ENCODE results near the gene APBA1.
"Not testable (repeated sequence)": the region's sequence is repeated elsewhere in the genome, so short reads cannot be mapped to it uniquely, and the experiment has no call there.

Gene APBA1

DNA sequence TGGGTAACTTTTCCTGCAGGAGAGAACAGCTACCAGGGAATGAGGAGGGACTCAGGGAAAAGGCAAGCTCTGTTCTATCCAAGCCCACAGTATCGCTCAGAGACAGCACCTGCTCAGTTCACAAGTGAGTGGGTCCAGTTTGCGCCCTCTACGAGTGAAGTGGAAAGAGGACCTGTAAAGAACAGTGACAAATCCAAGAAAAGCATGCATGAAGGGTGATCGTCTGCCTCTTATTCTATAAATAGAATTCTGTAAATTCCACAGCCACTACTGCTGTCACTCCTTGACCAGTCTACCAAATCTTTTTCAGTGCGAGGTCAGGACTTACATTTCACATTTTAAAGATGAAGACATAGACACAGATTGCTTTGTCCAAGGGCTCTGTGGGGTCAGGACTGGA lies 229.7 kb downstream of the APBA1 start:
- DNase-seq (ENCODE audit: low spot score): no peak

DNA sequence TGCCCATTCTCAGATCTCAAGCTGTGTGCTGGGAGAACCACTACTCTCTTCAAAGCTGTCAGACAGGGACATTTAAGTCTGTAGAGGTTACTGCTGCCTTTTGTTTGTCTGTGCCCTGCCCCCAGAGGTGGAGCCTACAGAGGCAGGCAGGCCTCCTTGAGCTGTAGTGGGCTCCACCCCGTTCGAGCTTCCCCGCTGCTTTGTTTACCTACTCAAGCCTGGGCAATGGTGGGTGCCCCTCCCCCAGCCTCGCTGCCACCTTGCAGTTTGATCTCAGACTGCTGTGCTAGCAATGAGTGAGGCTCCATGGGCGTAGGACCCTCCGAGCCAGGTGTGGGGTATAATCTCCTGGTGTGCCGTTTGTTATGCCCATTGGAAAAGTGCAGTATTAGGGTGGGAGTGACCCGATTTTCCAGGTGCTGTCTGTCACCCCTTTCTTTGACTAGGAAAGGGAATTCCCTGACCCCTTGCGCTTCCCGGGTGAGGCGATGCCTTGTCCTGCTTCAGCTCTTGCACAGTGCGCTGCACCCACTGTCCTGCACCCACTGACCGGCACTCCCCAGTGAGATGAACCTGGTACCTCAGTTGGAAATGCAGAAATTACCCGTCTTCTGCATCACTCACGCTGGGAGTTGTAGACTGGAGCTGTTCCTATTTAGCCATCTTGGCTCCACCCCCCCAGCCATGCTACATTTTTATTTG lies 231.8 kb downstream of the APBA1 start:
- DNase-seq (ENCODE audit: low spot score): not testable (repeated sequence)

DNA sequence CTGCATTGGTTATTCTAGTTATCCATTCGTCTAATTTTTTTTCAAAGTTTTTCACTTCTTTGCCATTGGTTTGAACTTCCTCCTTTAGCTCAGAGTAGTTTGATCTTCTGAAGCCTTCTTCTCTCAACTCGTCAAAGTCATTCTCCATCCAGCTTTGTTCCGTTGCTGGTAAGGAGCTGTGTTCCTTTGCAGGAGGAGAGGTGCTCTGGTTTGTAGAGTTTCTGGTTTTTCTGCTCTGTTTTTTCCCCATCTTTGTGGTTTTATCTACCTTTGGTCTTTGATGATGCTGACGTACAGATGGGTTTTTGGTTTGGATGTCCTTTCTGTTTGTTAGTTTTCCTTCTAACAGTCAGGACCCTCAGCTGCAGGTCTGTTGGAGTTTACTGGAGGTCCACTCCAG lies 232.5 kb downstream of the APBA1 start:
- not testable (repeated sequence) for DNase-seq (ENCODE audit: low spot score)

DNA sequence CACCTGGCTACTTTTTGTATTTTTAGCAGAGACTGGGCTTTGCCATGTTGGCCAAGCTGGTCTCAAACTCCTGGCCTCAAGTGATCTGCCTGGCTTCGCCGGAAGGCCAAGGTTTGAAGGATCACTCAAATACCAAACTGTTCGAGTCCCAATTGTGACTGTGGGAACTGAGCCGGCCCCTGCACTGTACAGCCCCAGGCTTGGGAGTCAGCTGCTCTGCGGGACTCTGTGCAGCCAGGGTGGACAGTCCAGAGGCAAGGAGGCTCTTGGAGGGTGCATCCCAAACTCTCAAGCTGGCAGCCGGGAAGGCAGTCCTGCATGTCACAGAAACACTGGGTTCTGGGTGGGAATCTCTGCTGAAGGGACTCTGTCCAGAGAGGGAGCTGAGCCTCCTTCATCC lies 238.2 kb downstream of the APBA1 start:
- no peak for DNase-seq (ENCODE audit: low spot score)

DNA sequence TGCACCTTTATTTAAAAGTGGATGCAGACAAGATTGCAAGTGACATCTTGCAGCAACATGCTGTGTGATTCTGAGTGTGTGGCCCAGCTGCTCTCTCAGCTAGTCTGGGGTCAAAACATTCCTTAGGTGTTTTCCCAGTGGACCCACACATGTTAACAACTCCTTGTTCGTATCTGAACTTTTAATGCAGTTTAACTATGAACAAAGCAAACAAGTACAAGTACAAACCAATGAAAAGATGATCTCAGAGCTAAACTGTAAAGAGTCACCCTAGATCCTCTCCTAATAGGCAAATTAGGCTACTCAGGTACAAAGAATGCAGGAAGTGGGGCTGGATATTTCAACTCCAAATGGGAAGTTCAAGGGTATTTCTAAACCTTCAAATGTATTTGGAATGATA lies 238.8 kb downstream of the APBA1 start:
- no peak for DNase-seq (ENCODE audit: low spot score)

DNA sequence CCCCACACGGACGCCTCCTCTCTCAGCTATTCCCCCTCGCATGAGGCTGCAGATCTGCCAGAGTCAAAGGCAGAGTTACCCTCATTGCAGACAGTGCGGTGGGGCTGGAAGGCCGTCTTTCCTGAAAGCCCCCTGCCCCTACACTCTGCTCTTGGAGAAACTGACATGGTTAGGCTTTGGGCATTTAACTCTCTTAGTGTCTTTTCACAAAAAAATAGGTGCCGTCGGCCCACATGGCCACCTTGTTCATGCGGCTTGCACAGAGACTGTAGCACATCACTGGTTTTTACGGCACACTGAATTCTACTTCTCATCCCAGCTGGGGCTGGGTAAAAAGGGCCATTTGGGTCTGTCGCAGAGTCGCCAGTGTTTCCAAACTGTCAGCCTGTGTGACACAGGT lies 239.5 kb downstream of the APBA1 start:
- DNase-seq (ENCODE audit: low spot score): no peak

DNA sequence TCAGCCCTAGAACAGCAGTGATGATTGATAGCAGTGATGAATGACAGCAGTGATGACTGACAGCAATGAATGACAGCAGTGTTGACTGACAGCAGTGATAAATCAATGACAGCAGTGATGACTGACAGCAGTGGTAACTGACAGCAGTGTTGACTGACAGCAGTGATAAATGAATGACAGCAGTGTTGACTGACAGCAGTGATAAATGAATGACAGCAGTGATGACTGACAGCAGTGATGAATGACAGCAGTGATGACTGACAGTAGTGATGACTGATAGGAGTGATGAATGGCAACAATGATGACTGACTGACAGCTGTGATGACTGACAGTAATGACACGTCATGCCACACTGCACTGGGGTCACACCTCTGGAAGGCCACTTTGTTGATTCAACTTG lies 240.4 kb downstream of the APBA1 start:
- no peak for DNase-seq (ENCODE audit: low spot score)

DNA sequence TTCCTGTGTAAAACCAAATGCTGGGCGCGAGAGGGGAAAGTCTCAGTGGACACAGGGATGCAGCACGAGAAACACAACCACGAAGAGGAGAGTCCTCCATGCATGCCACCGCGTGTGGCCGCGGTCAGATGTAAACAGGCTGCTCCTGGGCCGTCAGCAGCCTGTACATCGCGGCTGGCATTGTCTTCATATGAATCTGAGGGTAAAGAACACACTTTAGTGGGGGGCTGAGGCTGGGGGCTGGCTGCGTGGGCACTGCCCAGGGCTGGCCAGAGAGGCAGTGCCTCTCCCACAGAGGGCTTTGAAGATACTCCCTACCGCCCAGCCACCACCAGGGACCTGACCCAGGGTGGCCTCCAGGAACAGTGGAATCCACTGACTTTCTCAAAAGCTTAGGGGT lies 241.0 kb downstream of the APBA1 start:
- no peak for DNase-seq (ENCODE audit: low spot score)

DNA sequence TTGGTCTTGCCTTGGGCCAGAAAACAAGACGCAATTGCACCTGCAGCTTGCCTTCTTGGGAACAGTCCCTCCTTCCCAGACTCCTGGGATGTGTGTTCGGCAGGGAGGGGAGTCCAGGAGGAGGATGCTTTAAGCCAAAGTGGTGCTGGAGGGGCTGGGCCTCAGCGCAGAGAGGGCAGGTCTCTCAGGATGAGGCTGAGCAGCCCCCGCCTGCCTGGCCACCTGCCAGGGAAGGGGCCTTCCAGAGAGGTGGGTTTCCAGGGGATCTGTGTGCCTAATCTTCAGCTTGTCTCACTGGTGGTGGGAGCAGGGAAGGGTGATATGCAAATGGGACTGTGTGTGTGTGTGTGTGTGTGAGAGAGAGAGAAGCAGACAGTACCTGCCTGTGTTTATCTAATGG lies 242.0 kb downstream of the APBA1 start:
- no peak for DNase-seq (ENCODE audit: low spot score)

DNA sequence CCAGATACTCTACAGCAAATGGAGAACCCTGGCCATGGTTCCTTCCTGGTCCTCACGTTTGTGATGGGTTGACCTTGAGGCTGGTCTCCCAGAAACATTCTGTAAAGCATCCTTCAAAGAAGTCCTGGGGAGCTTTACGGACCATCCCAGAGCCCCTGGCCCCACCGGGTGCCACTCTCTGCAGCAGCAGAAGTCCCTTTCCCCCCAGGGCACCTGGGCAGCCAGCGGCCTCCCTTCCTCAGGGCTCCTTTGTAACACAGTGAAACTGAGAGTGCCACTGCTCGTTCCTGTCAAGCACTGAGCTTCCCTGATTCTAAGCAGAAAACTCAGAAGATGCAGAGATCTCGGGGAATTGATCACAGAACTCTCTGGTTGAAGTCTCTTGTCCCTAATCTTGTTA lies 242.9 kb downstream of the APBA1 start:
- DNase-seq (ENCODE audit: low spot score): no peak

DNA sequence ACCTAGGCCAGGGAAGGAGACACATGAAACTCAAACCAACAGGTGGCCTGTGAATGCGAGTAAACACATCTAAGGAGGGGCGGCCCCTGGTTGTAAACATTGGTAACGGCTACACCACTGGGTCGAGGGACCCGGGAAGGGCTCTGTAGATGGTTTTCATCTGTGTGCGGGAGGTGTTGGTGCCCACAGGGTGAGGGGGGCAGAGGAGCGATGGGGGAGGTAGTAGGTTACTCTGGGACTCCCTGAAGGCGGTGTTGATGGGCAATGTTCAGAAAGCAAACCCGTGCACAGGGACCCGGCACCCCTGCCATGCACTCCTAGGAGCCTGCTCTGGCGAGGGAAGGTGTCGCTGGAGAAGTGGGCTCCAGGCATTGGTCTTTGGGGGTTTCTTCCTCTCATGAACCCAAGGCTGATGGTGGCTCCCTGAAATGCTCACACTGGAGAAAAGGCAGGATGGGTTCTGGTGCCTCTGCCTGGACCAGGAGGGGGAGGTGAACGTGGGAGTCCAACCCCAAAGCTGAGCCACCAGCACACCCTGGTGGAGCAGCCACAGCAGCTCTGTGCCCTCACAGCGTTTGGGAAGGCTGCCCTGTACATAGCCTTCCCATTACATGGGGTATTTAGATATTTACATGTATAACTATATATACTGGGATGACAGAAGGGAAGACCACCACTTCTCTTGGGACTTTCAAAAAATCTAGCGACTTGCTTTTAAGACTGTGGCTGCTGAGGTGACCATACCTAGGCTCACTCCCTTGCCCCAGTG lies 244.0 kb downstream of the APBA1 start:
- no peak for DNase-seq (ENCODE audit: low spot score)

DNA sequence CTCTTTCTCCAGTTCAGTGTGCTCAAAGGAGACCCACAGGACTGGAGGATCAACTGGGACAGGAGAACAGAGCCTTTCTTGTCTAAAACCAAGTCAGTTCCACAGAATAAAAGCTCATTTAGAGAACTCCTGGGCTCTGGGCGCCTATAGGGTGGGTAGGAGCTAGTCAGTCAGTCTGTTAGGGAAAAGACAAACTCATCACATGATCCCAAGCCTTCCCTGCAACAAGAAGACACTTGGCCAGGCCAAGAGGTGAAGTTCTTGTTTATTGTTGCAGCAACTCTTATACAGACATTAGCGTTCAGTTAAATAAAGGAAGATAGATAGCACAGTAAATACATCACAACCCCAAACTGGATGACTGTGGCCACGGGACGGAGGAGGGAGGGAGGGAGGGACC lies 244.9 kb downstream of the APBA1 start:
- no peak for DNase-seq (ENCODE audit: low spot score)

DNA sequence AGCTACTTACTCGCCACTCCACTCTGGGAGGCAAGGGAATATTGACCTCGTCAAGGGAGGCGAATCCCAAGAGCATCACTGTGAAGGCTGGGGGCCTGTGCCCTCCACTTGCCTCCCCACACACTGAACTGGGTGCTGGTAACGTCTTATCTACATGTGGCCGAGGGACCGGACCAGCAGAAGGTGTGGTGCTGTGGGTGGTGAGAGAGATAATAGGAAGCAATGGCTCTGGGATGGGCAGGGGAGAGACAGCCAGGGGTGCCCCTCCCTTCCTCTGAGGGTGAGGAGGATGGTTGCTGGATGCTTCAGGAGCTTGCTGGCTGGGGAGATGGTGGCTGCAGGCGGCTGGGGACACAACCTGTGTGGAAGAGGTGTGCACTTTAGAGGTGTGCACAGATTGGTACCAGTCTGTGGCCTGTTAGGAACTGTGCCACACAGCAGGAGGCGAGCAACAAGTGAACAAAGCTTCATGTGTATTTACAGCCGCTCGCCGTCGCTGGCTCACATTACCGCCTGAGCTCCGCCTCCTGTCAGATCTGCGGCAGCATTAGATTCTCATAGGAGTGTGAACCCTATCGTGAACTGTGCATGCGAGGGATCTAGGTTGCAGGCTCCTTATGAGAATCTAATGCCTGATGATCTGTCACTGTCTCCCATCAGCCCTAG lies 246.9 kb downstream of the APBA1 start:
- DNase-seq (ENCODE audit: low spot score): no peak

DNA sequence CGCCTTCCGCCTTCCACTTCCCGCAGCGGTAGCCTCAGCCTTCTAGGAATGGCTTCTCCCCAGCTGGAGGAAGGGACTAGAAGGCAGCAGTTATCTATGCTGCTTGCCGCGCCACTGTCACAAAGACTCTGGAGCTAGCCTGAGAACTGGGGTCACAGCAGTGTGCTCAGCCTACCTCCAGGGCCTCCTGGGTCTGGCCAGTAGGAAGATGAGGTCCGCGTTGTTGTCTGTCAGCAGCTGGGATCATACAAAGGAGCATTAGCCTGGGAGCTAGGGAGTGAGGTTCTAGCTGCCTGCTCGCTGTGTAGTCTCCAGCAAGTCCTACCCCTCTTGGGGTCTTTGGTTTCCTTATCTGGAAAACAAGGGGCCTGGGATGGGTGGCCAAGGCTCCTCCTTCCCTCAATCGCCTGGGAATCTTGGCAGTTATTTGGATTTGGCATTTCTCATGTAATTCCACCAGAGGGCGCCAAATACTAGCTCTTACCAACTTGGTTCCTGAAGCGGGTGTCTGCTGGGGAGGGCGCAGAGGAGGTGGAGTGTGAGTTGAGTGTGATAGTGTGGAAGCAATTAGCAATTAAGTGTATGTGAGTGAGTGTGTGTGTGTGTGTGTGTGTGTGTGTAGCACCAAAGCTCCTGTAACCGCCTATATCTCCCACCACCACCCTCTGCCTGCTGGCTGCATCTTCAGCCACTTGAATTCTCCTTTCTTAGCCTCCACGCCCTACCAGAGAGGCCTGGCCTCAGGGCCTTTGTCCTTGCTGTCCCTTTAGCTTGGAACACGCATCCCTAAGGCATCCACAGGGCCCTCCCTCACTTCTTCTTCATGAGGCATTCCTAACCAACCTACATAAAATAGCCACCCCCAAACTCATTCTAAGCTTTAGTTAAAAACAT lies 250.0 kb downstream of the APBA1 start:
- DNase-seq (ENCODE audit: low spot score): peak; percentile 58

DNA sequence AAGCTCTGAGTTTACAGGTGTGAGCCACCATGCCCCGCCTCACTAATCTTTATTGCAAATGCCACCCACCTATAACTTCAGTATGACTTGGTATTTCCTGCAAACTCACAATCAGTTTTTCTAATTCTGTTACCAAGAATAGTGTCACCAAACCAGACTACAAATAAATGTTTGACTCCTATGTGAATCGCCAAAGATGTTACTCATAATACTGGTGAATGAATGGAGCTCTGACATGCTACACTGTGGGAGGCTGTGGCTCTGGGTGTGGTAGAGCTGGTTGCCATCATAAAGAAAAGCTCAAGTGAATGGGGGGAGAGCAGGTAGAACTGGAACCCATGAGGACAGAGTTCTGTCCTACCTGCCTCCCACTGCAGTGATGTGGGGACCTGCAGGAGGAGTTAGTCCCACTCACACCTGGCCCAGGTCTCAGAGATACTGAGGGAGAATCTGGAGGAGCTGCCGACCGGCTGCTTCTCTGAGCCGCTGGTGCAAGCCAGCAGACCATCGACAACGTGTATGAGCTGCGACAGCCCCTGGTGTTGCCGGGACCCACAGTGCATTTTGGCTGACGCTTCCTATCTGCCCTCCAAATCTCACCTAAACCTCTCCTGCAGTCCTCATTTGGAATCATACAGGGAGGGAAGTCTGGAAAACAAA lies 251.4 kb downstream of the APBA1 start:
- DNase-seq (ENCODE audit: low spot score): no peak

DNA sequence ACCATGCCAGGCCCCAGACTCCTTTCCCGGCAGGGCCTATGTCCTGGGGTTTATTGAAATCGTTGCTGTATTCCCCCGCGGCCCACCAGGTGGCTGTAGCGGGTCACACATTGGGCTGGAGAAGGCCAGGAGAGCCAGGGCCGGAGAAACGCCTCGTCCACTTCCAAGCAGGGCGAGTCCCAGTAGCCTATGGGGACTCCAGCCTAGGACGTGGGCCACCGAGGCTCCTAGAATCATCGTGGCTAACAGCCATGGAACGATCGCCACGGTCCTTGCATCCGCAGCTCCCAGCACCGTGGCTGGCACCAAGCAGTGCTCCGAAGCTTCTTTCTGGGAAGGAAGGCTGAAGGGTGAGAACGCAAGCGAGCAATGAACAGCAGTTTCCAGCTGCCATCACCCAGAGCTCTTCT lies 259.4 kb downstream of the APBA1 start:
- no peak for DNase-seq (ENCODE audit: low spot score)

DNA sequence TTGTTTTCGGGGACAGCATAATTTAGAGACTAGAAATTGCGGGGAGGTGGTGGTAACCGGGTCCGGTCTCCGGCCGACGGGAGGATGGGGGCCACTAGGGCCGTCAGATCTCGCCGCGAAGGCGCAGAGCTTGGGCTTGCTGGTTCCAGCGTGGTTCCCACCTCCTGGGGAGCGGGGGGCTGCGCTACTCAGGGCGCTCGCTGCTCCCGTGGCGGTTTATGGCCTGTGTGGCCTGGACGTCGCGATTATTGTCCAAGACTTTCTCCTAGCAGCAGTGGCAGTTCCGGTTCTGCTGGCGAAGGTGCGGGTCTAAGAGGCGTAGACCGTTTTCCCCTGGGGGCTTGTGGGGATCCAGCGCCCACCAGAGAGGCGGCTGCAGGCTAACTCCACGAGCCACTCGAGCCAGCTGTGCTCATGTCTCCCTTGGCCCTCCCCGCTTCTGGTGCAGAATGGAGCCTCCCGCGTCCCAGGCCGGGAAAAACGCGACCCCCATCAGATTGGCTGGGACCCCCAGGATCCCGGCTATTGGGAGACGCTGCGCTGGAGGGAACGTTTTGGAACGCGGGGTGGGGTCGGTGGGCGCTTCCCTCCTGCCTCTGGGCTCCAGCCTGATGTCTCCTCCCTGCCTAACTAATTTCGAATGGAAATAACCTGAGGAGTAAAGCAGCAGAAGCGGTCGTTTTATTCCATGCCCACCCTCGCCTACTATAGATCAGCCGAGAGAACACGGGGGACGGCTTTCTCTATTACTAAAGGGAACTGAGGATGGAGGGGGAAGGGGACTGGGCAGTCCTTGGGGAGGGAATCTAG lies 260.0 kb downstream of the APBA1 start:
- DNase-seq (ENCODE audit: low spot score): no peak

DNA sequence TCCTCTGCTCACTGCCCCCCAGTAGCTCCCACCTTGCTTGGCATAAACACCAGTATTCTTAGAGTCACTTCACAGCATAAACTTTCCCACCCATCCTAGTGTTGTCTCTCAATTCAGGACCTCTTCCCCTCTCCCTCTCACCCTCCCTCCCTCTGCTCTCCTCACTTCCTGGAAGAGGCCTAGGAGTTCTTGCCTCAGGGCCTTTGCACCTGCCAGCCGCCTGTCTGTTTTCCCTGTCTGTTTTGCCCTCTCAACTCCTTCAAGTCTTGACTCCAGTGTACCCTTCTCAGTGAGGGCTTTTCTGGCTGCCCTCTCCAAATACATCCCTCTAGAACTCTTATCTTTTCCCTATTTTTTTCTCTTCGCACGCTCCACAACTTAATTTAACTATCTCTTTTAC lies 260.9 kb downstream of the APBA1 start:
- DNase-seq (ENCODE audit: low spot score): no peak

DNA sequence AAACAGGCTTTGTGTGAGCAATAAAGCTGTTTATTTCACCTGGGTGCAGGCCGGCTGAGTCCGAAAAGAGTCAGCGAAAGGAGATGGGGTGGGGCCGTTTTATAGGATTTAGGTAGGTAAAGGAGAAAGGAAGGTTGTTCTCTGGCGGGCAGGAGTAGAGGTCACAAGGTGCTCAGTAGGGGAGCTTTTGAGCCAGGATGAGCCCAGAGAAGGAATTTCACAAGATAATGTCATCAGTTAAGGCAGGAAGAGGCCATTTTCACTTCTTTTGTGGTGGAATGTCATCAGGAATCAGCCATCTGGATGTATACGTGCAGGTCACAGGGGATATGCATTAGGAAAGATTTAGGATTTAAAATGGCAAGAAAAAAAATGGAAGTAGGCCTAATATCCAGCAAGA lies 262.2 kb downstream of the APBA1 start:
- not testable (repeated sequence) for DNase-seq (ENCODE audit: low spot score)

DNA sequence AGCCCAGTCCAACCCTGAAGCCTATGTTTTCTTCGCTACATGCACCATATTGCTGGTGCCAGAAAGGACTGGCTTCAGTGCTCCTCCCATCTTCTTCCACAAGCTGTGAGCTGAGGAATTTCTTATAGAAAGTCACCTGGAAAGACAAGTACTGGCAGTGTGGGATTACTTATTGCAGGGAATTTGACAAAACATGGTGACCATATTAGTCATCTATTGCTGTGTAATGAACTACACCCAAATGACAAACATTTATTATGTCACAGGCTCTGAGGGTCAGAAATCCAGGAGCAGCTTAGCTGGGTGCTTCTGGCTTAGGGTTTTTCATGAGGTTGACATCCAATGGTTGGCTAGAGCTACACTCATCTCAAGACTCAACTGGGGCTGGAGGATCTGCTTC lies 271.7 kb downstream of the APBA1 start:
- no peak for DNase-seq (ENCODE audit: low spot score)
